HepG2 (cell line): ENCODE measurements around the gene ARL4D. TPM values are rescaled to one million over a fixed set of nuclear protein-coding genes. Genes with fewer than 3 reads are reported as not detected.

Source experiments
- ASH2L ChIP-seq: fragments of 300-600, 200-600 bp; sonication (generic); IDR thresholded peaks from 2 replicates; pipeline ENCODE4 v1.7.0; 2017; ENCODE audit warnings: low read depth, mild to moderate bottlenecking, moderate library complexity, mixed read lengths, low read length; ENCODE audit not compliant: insufficient read length
- ATF7-NPFF ChIP-seq: sonication (generic); formaldehyde crosslinking; IDR thresholded peaks from 2 replicates; pipeline ENCODE4 v1.8.1; 2023; ENCODE audit warnings: mild to moderate bottlenecking, low read depth, missing genetic modification reagents, moderate library complexity
- HDAC6 ChIP-seq: fragments of 200-600 bp; sonication (generic); IDR thresholded peaks from 2 replicates; pipeline ENCODE4 v1.7.0; 2017; ENCODE audit warnings: mild to moderate bottlenecking, antibody characterized with exemption, low read length, low read depth
- KLF16 ChIP-seq, 2 experiments: sonication (generic) in 1 of 2; formaldehyde crosslinking in 1 of 2; IDR thresholded peaks; 2 replicates each; pipeline versions ENCODE4 v1.6.1 to v1.8.0; 2016 to 2023; ENCODE audit warnings: missing genetic modification reagents in 2 of 2, missing compliant biosample characterization in 1 of 2
- SRY ChIP-seq: sonication (generic); formaldehyde crosslinking; IDR thresholded peaks from 2 replicates; pipeline ENCODE4 v1.8.0; 2022; ENCODE audit warnings: mild to moderate bottlenecking, missing genetic modification reagents
- ZBTB34 ChIP-seq: sonication (generic); formaldehyde crosslinking; IDR thresholded peaks from 2 replicates; pipeline ENCODE4 v1.8.0; 2022; ENCODE audit warnings: mild to moderate bottlenecking, missing genetic modification reagents
- ZFAT ChIP-seq: sonication (generic); formaldehyde crosslinking; conservative IDR thresholded peaks from 2 replicates; pipeline ENCODE4 v1.8.1; 2023; ENCODE audit warnings: missing genetic modification reagents, inconsistent platforms
- ZNF329 ChIP-seq: sonication (generic); formaldehyde crosslinking; IDR thresholded peaks from 2 replicates; pipeline ENCODE4 v1.9.0; 2021; ENCODE audit warnings: low read depth, mild to moderate bottlenecking, missing genetic modification reagents
- ZNF607 ChIP-seq: sonication (generic); formaldehyde crosslinking; IDR thresholded peaks from 2 replicates; pipeline ENCODE4 v1.5.1; 2020; ENCODE audit warnings: missing genetic modification reagents, mild to moderate bottlenecking, borderline replicate concordance
- ZNF687 ChIP-seq: sonication (generic); formaldehyde crosslinking; IDR thresholded peaks from 2 replicates; pipeline ENCODE4 v1.5.1; 2020; ENCODE audit warnings: mild to moderate bottlenecking, missing genetic modification reagents, moderate library complexity
- ZNF746 ChIP-seq: sonication (generic); formaldehyde crosslinking; IDR thresholded peaks from 2 replicates; pipeline ENCODE4 v1.8.0; 2022; ENCODE audit warnings: mild to moderate bottlenecking, missing genetic modification reagents
- ZSCAN5A ChIP-seq: sonication (generic); formaldehyde crosslinking; IDR thresholded peaks from 2 replicates; pipeline ENCODE4 v1.8.0; 2022; ENCODE audit warnings: mild to moderate bottlenecking, missing genetic modification reagents, borderline replicate concordance
- polyA plus RNA-seq, 8 experiments: library from polyadenylated mRNA; depleted of rRNA in 3 of 8; stranded (reverse) in 7 of 8; unstranded in 1 of 8; fragments of >200 nt; fragmentation: Illumina TruSeq in 4 of 8; extraction: Trizol in 4 of 8; gene quantifications; 2 replicates each; pipeline versions ENCODE4 v1.2.1 to v1.2.3, GENCODE V29; 2011 to 2016; ENCODE audit warnings: low read depth in 4 of 8, missing spikeins in 1 of 8, mixed read lengths in 1 of 8; ENCODE audit not compliant: insufficient read depth in 1 of 8
- total RNA-seq, 5 experiments: library from RNA; depleted of rRNA; stranded (reverse); fragments of >200 nt; fragmentation: Illumina TruSeq; extraction: Trizol; gene quantifications; 2 replicates each; pipeline ENCODE4 v1.2.3, GENCODE V29; 2016; ENCODE audit warnings: low read depth in 1 of 5
- TF ChIP-seq, protein P1 (sequence below): sonication (generic); formaldehyde crosslinking; IDR thresholded peaks from 2 replicates; pipeline ENCODE4 v1.4.0; 2020; ENCODE audit warnings: missing genetic modification reagents, borderline replicate concordance

Gene ARL4D
- total and polyA plus RNA-seq, 2 of the 13 experiments (the other 11 are each of a cell fraction or from before 2014, with no cell fraction given): 9.0 to 25.9 TPM

GRCh38 chr17:43398724-43399595, at the start of gene ARL4D (continued):
- TF ChIP-seq ZNF687 (CRISPR knock-in tag) (peak; percentile 93), SRY (peak; percentile 89), ZNF329 (CRISPR knock-in tag) (peak; percentile 51; the same call in 1 of the 2 replicates), ZNF746 (CRISPR knock-in tag) (peak; percentile 63; the same call in 1 of the 2 replicates), HDAC6 (no peak), ZBTB34 (no peak), ATF7-NPFF (CRISPR knock-in tag) (peak; percentile 59; the same call in 1 of the 2 replicates), ZNF607 (CRISPR knock-in tag) (peak; percentile 41; the same call in 1 of the 2 replicates), ZSCAN5A (CRISPR knock-in tag) (no peak; the same call in 1 of the 2 replicates), KLF16 (CRISPR knock-in tag; IDR thresholded peaks at IDR 0.05) (peak in 1 of 2 experiments; percentile 97; a peak in 2 of 4 replicates), ASH2L (peak; percentile 49), ZFAT (no peak)
- TF ChIP-seq, protein P1, sequence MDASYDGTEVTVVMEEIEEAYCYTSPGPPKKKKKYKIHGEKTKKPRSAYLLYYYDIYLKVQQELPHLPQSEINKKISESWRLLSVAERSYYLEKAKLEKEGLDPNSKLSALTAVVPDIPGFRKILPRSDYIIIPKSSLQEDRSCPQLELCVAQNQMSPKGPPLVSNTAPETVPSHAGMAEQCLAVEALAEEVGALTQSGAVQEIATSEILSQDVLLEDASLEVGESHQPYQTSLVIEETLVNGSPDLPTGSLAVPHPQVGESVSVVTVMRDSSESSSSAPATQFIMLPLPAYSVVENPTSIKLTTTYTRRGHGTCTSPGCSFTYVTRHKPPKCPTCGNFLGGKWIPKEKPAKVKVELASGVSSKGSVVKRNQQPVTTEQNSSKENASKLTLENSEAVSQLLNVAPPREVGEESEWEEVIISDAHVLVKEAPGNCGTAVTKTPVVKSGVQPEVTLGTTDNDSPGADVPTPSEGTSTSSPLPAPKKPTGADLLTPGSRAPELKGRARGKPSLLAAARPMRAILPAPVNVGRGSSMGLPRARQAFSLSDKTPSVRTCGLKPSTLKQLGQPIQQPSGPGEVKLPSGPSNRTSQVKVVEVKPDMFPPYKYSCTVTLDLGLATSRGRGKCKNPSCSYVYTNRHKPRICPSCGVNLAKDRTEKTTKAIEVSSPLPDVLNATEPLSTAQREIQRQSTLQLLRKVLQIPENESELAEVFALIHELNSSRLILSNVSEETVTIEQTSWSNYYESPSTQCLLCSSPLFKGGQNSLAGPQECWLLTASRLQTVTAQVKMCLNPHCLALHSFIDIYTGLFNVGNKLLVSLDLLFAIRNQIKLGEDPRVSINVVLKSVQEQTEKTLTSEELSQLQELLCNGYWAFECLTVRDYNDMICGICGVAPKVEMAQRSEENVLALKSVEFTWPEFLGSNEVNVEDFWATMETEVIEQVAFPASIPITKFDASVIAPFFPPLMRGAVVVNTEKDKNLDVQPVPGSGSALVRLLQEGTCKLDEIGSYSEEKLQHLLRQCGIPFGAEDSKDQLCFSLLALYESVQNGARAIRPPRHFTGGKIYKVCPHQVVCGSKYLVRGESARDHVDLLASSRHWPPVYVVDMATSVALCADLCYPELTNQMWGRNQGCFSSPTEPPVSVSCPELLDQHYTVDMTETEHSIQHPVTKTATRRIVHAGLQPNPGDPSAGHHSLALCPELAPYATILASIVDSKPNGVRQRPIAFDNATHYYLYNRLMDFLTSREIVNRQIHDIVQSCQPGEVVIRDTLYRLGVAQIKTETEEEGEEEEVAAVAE (CRISPR knock-in tag): peak; percentile 72
